Sigmoid colon (tissue), 7 donors: ENCODE measurements around the gene BCAS1. TPM values are rescaled to one million over a fixed set of nuclear protein-coding genes. Genes with fewer than 3 reads are reported as not detected.

Experiments
- DNase-seq: peaks from one replicate; pipeline ENCODE4 v3.0.0-alpha.2; 2019
- H3K27ac ChIP-seq, 4 donors: fragments of 200-600 bp; sonication (generic); one replicate each; pipeline ENCODE4 v1.5.1; 2016 to 2019; ENCODE audit warnings: mild to moderate bottlenecking in 1 of 4
- H3K27me3 ChIP-seq, 3 donors: fragments of 200-600 bp; sonication (generic); one replicate each; pipeline ENCODE4 v1.5.1; 2019; ENCODE audit warnings: mild to moderate bottlenecking in 1 of 3
- H3K36me3 ChIP-seq, 4 donors: fragments of 200-600 bp; sonication (generic); one replicate each; pipeline ENCODE4 v1.5.1; 2016 to 2019
- H3K4me1 ChIP-seq, 4 donors: fragments of 200-600 bp; sonication (generic); one replicate each; pipeline ENCODE4 v1.5.1; 2017 to 2019
- H3K4me3 ChIP-seq, 4 donors: fragments of 200-600 bp; sonication (generic); one replicate each; pipeline ENCODE4 v1.5.1; 2017 to 2019; ENCODE audit warnings: mild to moderate bottlenecking in 2 of 4, moderate library complexity in 1 of 4
- H3K9me3 ChIP-seq, 4 donors: fragments of 200-600 bp in 3 of 4; sonication (generic) in 3 of 4; one replicate each; pipeline versions ENCODE4 v1.5.1 to v1.6.1; 2013 to 2019
- EP300 ChIP-seq, 4 donors: sonication (generic); formaldehyde crosslinking; IDR thresholded peaks; one replicate each; pipeline ENCODE4 v1.6.1; 2017; ENCODE audit warnings: antibody characterized with exemption in 4 of 4
- POLR2A ChIP-seq, 2 donors: fragments of 450-650 bp; IDR thresholded peaks; one replicate each; pipeline ENCODE4 v1.6.1; 2016; ENCODE audit warnings: antibody characterized with exemption in 2 of 2, mild to moderate bottlenecking in 2 of 2, moderate library complexity in 2 of 2
- POLR2AphosphoS5 ChIP-seq, 4 donors: sonication (generic); formaldehyde crosslinking; IDR thresholded peaks; one replicate each; pipeline ENCODE4 v1.6.1; 2017; ENCODE audit warnings: antibody characterized with exemption in 4 of 4
- WGBS, 2 donors: extraction: QIAGEN DNeasy Blood & Tissue Kit; methylation state at CpG; one replicate each; pipeline ENCODE4 v1.1.7; 2013; 5-methylcytosine and 5-hydroxymethylcytosine counted together
- intact Hi-C: fragments of 100-400 bp; cut with DNase I; formaldehyde crosslinking; loops from one replicate; pipeline ENCODE4 v1.15.1; 2023
- polyA plus RNA-seq, 3 donors: library from polyadenylated mRNA; stranded (reverse); fragments of 200-250 nt; gene quantifications; one replicate each; pipeline ENCODE4 v1.2.3, GENCODE V29; 2013
- total RNA-seq, 4 donors: library from RNA; depleted of rRNA; stranded (reverse); fragments of >200 nt; gene quantifications; one replicate each; pipeline ENCODE4 v1.1.0, GENCODE V29; 2016
- TF ChIP-seq, protein P1 (sequence below), 4 experiments: fragments of 450-650 bp in 3 of 4; fragments of 200-600 bp in 1 of 4; IDR thresholded peaks; one replicate each; pipeline ENCODE4 v1.5.1; 2016 to 2019; ENCODE audit warnings: antibody characterized with exemption in 4 of 4, mild to moderate bottlenecking in 3 of 4, moderate library complexity in 2 of 4
- donor health status: healthy with polysubstance abuse.
- donor health status: Bipolar disorder and iron deficiency.
- donor health status: healthy.

BCAS1 gene
- total and polyA plus RNA-seq, 7 donors, result 0.71 to 198 (median 35.4) TPM; not detected in 2

DNA sequence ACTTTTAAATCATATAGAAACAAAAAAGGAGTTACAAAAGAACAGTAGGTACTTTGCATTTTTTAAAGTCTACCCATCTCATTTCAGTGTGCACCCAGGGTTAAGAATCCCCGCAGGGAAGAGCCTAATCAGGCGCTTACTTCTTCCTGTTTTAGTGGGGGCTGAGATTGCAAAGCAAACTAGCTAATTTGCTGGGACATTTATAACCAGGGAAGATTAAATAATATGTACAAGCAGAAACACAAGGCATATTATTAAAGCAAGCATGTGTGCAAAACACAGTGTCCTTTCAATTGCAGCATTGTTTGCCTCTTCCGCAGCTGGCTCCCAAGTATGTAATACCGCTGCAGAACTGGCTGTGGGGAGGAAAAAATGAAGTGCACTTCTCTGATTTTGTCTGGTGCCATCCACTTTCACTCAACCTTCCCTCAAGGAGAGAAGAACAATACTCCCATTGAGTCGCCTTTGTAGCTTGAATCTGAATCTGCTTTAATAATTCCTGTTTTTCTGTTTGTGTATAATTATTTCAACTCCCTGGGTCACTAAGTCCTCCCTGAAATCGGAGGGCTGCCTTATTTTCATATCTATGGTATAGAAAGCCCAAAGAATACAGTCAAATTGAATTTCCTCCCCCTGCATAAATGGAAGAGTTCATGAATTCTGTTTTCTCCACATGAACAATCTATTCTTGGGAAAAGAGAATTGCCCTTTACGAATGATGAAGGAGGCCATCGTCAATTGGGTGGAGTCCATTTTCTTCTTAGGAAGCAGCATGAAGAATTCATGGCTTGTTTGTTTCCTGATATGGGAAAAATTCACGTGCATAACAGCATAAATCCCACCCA is 23.3 kb upstream of the BCAS1 start:
- DNase-seq, result no peak
- Histone ChIP-seq H3K4me1 (no peaks in the 10 kb centered on the region), H3K27ac (no peak overlapping the region), H3K36me3 (no peaks in the 10 kb centered on the region), H3K9me3 (no peaks in the 10 kb centered on the region), H3K4me3 (no peak overlapping the region), H3K27me3 (peaks cover 0 to 4% (median 0%) of the 10 kb centered on the region in 3 donors)
- intact Hi-C loops, result no loop called here
- WGBS, 2 donors, result 53 to 65% methylated on average over 9 of the region's 9 CpGs
- TF ChIP-seq POLR2A (IDR thresholded peaks at IDR 0.05) (no peak), POLR2AphosphoS5 (IDR thresholded peaks at IDR 0.05) (no peak), EP300 (IDR thresholded peaks at IDR 0.05) (no peak)
- TF ChIP-seq, protein P1, sequence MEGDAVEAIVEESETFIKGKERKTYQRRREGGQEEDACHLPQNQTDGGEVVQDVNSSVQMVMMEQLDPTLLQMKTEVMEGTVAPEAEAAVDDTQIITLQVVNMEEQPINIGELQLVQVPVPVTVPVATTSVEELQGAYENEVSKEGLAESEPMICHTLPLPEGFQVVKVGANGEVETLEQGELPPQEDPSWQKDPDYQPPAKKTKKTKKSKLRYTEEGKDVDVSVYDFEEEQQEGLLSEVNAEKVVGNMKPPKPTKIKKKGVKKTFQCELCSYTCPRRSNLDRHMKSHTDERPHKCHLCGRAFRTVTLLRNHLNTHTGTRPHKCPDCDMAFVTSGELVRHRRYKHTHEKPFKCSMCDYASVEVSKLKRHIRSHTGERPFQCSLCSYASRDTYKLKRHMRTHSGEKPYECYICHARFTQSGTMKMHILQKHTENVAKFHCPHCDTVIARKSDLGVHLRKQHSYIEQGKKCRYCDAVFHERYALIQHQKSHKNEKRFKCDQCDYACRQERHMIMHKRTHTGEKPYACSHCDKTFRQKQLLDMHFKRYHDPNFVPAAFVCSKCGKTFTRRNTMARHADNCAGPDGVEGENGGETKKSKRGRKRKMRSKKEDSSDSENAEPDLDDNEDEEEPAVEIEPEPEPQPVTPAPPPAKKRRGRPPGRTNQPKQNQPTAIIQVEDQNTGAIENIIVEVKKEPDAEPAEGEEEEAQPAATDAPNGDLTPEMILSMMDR (IDR thresholded peaks at IDR 0.05), result no peak

DNA sequence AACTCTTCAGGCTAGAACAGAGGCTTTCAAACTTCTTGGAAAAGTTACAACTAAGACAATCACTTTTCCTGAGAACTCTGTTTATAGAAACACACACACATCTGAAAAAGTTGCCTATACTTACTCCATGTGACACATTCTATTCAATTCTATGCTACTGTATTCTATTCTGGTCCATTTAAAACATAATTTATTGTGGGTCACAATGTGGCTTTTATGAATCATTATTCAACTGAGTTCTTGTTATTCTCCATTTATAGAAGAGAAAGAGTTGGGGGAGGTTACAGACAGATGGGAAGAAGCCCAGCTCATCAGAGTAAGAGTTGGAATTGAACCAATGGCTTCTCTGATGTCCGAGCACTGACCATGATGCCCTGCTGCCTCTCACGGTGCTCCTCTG is 21.6 kb upstream of the BCAS1 start:
- Histone ChIP-seq H3K27ac (no peak overlapping the region), H3K4me1 (no peaks in the 10 kb centered on the region), H3K9me3 (no peaks in the 10 kb centered on the region), H3K36me3 (no peaks in the 10 kb centered on the region), H3K27me3 (peaks cover 0 to 4% (median 0%) of the 10 kb centered on the region in 3 donors), H3K4me3 (no peak overlapping the region)
- TF ChIP-seq, protein P1 (IDR thresholded peaks at IDR 0.05), result no peak
- no peak for TF ChIP-seq EP300 (IDR thresholded peaks at IDR 0.05)
- TF ChIP-seq POLR2A (IDR thresholded peaks at IDR 0.05), result no peak
- no peak for TF ChIP-seq POLR2AphosphoS5 (IDR thresholded peaks at IDR 0.05)
- DNase-seq, result no peak
- intact Hi-C loops, result no loop called here
- WGBS, 2 donors, result 64 to 73% methylated on average over 2 of the region's 2 CpGs

DNA sequence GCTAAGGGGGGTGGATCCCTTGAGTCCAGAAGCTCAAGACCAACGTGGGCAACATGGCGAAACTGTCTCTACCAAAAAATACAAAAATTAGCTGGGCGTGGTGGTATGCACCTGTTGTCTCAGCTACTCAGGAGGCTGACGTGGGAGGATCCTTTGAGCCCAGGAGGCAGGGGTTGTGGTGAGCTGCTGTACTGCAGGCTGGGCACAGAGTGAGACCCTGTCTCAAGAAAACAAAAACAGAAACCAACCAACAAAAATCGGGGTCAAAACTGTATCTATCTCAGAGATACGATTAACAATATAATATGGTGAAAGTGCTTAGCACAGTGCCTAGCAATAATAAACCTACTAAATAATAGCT is 20.7 kb upstream of the BCAS1 start:
- Histone ChIP-seq H3K4me1 (peaks cover 0 to 5% (median 0%) of the 10 kb centered on the region in 4 donors), H3K9me3 (no peaks in the 10 kb centered on the region), H3K4me3 (no peak overlapping the region), H3K36me3 (no peaks in the 10 kb centered on the region), H3K27ac (no peak overlapping the region), H3K27me3 (peaks cover 0 to 4% (median 0%) of the 10 kb centered on the region in 3 donors)
- no peak for DNase-seq
- intact Hi-C loops, result no loop called here
- TF ChIP-seq POLR2AphosphoS5 (IDR thresholded peaks at IDR 0.05) (no peak), EP300 (IDR thresholded peaks at IDR 0.05) (no peak), POLR2A (IDR thresholded peaks at IDR 0.05) (no peak)
- TF ChIP-seq, protein P1 (IDR thresholded peaks at IDR 0.05), result no peak
- 78 to 82% methylated on average over 6 of the region's 6 CpGs for WGBS, 2 donors

DNA sequence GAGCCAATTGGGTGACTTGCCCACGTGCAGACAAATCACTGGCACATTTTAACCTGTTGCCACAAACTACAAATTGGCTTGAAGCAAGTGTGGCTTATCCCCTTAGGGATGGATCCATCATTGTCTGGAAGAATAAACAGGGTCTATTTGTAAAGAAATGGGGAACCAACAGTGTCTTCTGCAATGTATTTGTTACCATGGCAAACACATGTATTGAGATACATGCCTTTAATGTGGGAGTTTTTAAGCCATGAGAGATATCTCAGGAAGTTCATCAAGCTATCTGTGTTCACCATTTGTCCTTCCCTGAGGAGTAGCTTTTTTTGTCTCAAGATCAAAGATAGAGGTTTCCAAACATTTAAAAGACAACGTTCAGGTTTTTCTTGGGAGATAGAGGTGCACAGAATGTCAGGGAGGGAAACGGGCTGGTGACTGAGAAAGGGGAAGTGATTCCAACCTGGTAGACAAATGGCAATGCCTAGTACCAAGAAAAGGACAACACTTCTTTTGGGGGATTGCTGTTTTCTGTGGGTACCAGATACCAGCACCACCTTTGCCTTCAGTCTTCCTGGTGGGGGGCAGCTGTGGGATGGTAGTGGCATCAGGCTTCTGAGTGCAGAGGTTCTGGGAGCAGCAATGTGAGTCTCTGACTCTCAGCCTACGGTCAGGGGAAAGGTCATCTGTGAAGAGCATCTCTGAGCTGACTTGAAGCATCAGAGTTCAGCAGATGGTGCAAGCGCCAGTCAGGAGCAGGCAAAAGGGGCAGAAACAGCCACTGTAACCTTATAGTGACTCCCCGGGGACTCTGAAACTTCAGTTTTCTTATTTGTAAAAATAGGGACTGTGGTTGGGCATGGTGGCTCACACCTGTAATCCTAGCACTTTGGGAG is 20.1 kb upstream of the BCAS1 start:
- Histone ChIP-seq H3K9me3 (no peaks in the 10 kb centered on the region), H3K4me3 (no peak overlapping the region), H3K27ac (no peak overlapping the region), H3K27me3 (peaks cover 0 to 4% (median 0%) of the 10 kb centered on the region in 3 donors), H3K4me1 (peaks cover 0 to 7% (median 0%) of the 10 kb centered on the region in 4 donors), H3K36me3 (no peaks in the 10 kb centered on the region)
- no peak for DNase-seq
- TF ChIP-seq POLR2AphosphoS5 (IDR thresholded peaks at IDR 0.05), result no peak
- TF ChIP-seq EP300 (IDR thresholded peaks at IDR 0.05), result no peak
- no peak for TF ChIP-seq POLR2A (IDR thresholded peaks at IDR 0.05)
- TF ChIP-seq, protein P1 (IDR thresholded peaks at IDR 0.05), result no peak
- whole genome bisulfite sequencing, 2 donors, result 65 to 78% methylated on average over 6 of the region's 6 CpGs
- intact Hi-C loops, result no loop called here
